ENCODE measurements around the gene HEXB. TPM values are rescaled to one million over a fixed set of nuclear protein-coding genes. Genes with fewer than 3 reads are reported as not detected.
"Not testable (repeated sequence)": the region's sequence is repeated elsewhere in the genome, so short reads cannot be mapped to it uniquely, and the experiment has no call there.

The HEXB gene
- total and polyA plus RNA-seq, 2 donors: 104 to 111 TPM

- Histone ChIP-seq H3K4me1 (ENCODE audit: insufficient read depth) (no peaks in the 10 kb centered on the region), H3K36me3 (ENCODE audit: insufficient read depth) (peaks cover 10% of the 10 kb centered on the region), H3K27ac (ENCODE audit: low read depth) (no peak overlapping the region), H3K4me3 (ENCODE audit: low read depth, low read length) (no peak overlapping the region)
- 74% methylated on average over 1 of the region's 1 CpG for WGBS
- no peak for DNase-seq (ENCODE audit: extremely low spot score)
Observed at GRCh38 chr5:74725331-74725730, 40.3 kb downstream of the HEXB start.

- 87% methylated on average over 6 of the region's 6 CpGs for WGBS
- DNase-seq (ENCODE audit: extremely low spot score): no peak
- Histone ChIP-seq H3K36me3 (ENCODE audit: insufficient read depth) (peaks cover 3% of the 10 kb centered on the region), H3K4me3 (ENCODE audit: low read depth, low read length) (no peak overlapping the region), H3K4me1 (ENCODE audit: insufficient read depth) (no peaks in the 10 kb centered on the region), H3K27ac (ENCODE audit: low read depth) (no peak overlapping the region)
Observed at GRCh38 chr5:74736759-74737158, 51.7 kb downstream of the HEXB start.

DNA sequence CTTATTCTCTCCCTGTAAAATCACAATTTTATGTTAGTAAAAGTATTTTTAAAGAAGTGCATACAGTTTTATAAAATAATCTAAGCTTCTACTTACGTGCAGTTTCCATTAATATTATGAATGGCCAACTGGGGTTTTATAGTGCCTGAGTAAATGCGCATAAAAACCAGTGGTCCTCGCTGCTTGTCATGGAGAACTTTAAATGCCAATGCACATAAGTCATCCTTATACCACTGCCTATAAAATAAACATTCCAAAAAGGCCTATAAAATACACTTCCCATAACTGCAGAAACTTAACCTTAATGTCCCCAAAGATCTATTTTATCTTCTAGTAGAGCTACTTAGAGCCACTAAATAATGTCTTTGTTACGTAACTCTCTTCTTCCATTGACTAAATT, 53.4 kb downstream of the HEXB start:
- DNase-seq (ENCODE audit: extremely low spot score): no peak
- no peak overlapping the region for H3K4me3 ChIP-seq (ENCODE audit: low read depth, low read length)
- H3K36me3 ChIP-seq (ENCODE audit: insufficient read depth): peaks cover 3% of the 10 kb centered on the region
- no peaks in the 10 kb centered on the region for H3K4me1 ChIP-seq (ENCODE audit: insufficient read depth)
- 85% methylated on average over 4 of the region's 4 CpGs for WGBS
- no peak overlapping the region for H3K27ac ChIP-seq (ENCODE audit: low read depth)

DNA sequence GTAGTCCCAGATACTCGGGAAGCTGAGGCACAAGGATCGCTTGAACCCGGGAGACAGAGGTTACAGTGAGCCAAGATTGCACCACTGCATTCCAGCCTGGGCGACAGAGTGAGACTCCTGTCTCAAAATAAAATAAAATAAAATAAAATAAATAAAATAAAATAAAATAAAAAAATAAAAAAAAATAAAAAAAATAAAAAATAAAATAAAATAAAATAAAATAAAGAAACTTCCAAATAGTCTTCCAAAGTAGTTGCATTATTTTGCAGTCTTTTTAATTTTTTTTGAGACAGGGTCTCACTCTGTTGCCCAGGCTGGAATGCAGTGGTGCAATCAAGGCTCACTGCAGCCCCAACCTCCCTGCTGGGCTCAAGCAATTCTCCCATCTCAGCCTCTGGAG, 63.7 kb downstream of the HEXB start:
- not testable (repeated sequence) for H3K27ac ChIP-seq (ENCODE audit: low read depth); DNase-seq (ENCODE audit: extremely low spot score); H3K4me3 ChIP-seq (ENCODE audit: low read depth, low read length); H3K4me1 ChIP-seq (ENCODE audit: insufficient read depth)
- 97% methylated on average over 4 of the region's 4 CpGs for WGBS
- peaks cover 11% of the 10 kb centered on the region for H3K36me3 ChIP-seq (ENCODE audit: insufficient read depth)

DNA sequence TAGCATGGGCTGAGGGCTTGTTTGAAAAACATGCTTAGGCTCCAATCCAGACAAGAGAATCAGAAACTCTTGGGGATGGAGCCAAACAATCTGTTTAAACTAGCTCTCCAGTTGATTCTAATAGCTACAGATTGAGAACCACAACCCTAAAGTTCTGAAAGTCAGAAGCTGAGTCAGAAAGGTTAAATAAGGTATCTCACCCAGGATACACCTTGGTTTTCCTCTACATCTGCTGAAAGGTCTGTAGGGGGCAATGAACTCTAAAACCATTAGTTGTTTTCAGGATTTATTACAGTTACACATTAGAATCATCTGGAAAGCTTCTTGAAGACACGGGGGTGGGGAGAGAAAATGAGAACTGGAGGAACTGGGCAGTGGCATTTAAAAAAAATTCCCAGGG, 76.2 kb downstream of the HEXB start:
- Histone ChIP-seq H3K36me3 (ENCODE audit: insufficient read depth) (peaks cover 6% of the 10 kb centered on the region), H3K4me1 (ENCODE audit: insufficient read depth) (peaks cover 2% of the 10 kb centered on the region), H3K27ac (ENCODE audit: low read depth) (no peak overlapping the region), H3K4me3 (ENCODE audit: low read depth, low read length) (no peak overlapping the region)
- DNase-seq (ENCODE audit: extremely low spot score): no peak
- 87% methylated on average over 1 of the region's 1 CpG for WGBS

- no peak overlapping the region for H3K4me3 ChIP-seq (ENCODE audit: low read depth, low read length)
- H3K4me1 ChIP-seq (ENCODE audit: insufficient read depth): peaks cover 2% of the 10 kb centered on the region
- WGBS: 95% methylated on average over 2 of the region's 2 CpGs
- H3K27ac ChIP-seq (ENCODE audit: low read depth): no peak overlapping the region
- no peak for DNase-seq (ENCODE audit: extremely low spot score)
- H3K36me3 ChIP-seq (ENCODE audit: insufficient read depth): peaks cover 5% of the 10 kb centered on the region
Observed at GRCh38 chr5:74762599-74762998, 77.6 kb downstream of the HEXB start.

- H3K4me3 ChIP-seq (ENCODE audit: low read depth, low read length): no peak overlapping the region
- peaks cover 1% of the 10 kb centered on the region for H3K36me3 ChIP-seq (ENCODE audit: insufficient read depth)
- H3K27ac ChIP-seq (ENCODE audit: low read depth): no peak overlapping the region
- no peak for DNase-seq (ENCODE audit: extremely low spot score)
- H3K4me1 ChIP-seq (ENCODE audit: insufficient read depth): peaks cover 2% of the 10 kb centered on the region
Observed at GRCh38 chr5:74763504-74763903, 78.5 kb downstream of the HEXB start.

GRCh38 chr5:74765201-74765600, 80.2 kb downstream of the HEXB start:
- H3K4me1 ChIP-seq (ENCODE audit: insufficient read depth): peaks cover 2% of the 10 kb centered on the region
- no peak overlapping the region for H3K4me3 ChIP-seq (ENCODE audit: low read depth, low read length)
- 73% methylated on average over 9 of the region's 9 CpGs for WGBS
- no peak overlapping the region for H3K27ac ChIP-seq (ENCODE audit: low read depth)
- no peak for DNase-seq (ENCODE audit: extremely low spot score)
- H3K36me3 ChIP-seq (ENCODE audit: insufficient read depth): no peaks in the 10 kb centered on the region

DNA sequence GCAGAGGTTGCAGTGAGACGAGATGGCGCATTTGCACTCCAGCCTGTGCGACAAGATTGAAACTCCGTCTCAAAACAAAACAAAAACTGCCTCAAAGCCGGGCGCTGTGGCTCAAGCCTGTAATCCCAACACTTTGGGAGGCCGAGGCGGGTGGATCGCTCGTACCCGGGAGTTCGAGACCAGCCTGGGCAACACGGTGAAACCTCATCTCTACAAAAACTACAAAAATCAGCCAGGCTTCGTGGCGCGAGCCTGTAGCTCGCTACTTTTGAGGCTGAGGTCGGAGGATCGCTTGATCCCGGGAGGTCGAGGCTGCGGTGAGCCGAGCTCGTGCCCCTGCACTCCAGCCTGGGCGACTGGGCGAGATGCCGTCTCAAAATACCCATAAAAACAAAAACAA, 80.9 kb downstream of the HEXB start:
- WGBS: 62% methylated on average over 27 of the region's 27 CpGs
- DNase-seq (ENCODE audit: extremely low spot score): no peak
- peaks cover 2% of the 10 kb centered on the region for H3K4me1 ChIP-seq (ENCODE audit: insufficient read depth)
- H3K27ac ChIP-seq (ENCODE audit: low read depth): no peak overlapping the region
- peak overlapping the region; percentile 82 for H3K4me3 ChIP-seq (ENCODE audit: low read depth, low read length)
- no peaks in the 10 kb centered on the region for H3K36me3 ChIP-seq (ENCODE audit: insufficient read depth)

GRCh38 chr5:74766418-74766848, 81.4 kb downstream of the HEXB start:
- DNase-seq (ENCODE audit: extremely low spot score): peak; percentile 8
- Histone ChIP-seq H3K4me1 (ENCODE audit: insufficient read depth) (peaks cover 2% of the 10 kb centered on the region), H3K36me3 (ENCODE audit: insufficient read depth) (no peaks in the 10 kb centered on the region), H3K4me3 (ENCODE audit: low read depth, low read length) (peak overlapping the region; percentile 82), H3K27ac (ENCODE audit: low read depth) (peak overlapping the region; percentile 14)
- under 1% methylated on average over 10 of the region's 10 CpGs for WGBS

DNA sequence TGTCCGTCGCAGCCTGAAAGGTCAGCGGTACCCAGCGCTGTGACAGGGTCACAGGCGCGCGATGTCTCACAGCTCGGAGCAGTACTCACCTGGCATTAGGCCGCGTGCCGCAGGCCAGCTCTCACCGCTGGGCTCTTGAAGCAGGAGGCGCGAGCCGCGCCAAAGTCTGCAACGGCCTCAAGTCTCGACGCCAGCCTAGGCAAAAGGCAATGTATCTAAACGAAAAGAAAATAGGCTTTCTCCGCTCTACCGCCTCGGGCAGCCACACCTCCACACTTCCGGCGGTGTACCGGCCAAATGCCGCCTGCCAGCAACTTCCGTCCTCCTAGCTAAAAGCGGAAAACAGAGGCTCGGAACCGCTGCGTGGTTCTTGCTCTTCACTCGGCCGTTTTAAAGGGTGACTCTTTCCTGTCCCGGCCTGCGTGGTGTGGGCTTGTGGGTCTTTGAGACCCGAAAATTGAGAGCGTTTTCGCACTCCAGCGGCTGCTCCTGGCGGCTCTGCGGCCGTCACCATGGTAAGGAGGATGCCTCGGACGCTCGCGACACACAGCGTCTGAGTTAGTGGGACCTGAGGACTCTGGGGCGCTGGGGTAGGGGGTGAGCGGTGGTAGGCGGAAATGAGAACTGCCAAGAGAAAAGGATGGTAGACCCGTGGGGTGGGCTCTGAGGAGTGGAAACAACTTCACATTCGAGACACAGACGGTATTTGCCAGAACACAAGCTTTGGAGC, 82.0 kb downstream of the HEXB start, which contains the start of the genes GFM2 and NSA2:
Gene GFM2, minus strand, starts transcription at position 269 of the 730 bp plus-strand sequence. CDS start 3,375 bp downstream, outside the sequence.
Gene NSA2, plus strand, starts transcription at position 401 of the 730 bp plus-strand sequence. Its CDS starts 112 bp downstream, at position 513.
- peak within 1 kb of the TSS; percentile 90 for H3K27ac ChIP-seq (ENCODE audit: low read depth)
- H3K36me3 ChIP-seq (ENCODE audit: insufficient read depth): no peaks in the 10 kb centered on the region
- H3K4me3 ChIP-seq (ENCODE audit: low read depth, low read length): peak within 1 kb of the TSS; percentile 82
- DNase-seq (ENCODE audit: extremely low spot score): peak; percentile 92
- peaks cover 2% of the 10 kb centered on the region for H3K4me1 ChIP-seq (ENCODE audit: insufficient read depth)
- under 1% methylated on average over 54 of the region's 54 CpGs for WGBS

GRCh38 chr5:74767579-74767913, 82.5 kb downstream of the HEXB start:
- DNase-seq (ENCODE audit: extremely low spot score): no peak
- Histone ChIP-seq H3K4me3 (ENCODE audit: low read depth, low read length) (peak overlapping the region; percentile 82), H3K27ac (ENCODE audit: low read depth) (no peak overlapping the region), H3K4me1 (ENCODE audit: insufficient read depth) (peaks cover 2% of the 10 kb centered on the region), H3K36me3 (ENCODE audit: insufficient read depth) (no peaks in the 10 kb centered on the region)
- under 1% methylated on average over 9 of the region's 9 CpGs for WGBS
